H1 (cell line): ENCODE measurements around the gene MICALL2. TPM values are rescaled to one million over a fixed set of nuclear protein-coding genes. Genes with fewer than 3 reads are reported as not detected.
A peak's percentile ranks its signal among the peaks of the same experiment; 100 is the strongest.

ENCODE experiments used
- ASH2L ChIP-seq: fragments of 200-600, 300-600 bp; sonication (generic); IDR thresholded peaks from one replicate; pipeline ENCODE4 v1.7.1; 2017; ENCODE audit warnings: low read length
- CHD2 ChIP-seq: IDR thresholded peaks from 2 replicates; pipeline ENCODE4 v1.6.1; 2012; ENCODE audit warnings: low read length, improper control_type of control experiment
- EGR1 ChIP-seq: IDR thresholded peaks from 2 replicates; pipeline ENCODE4 v1.6.1; 2011; ENCODE audit warnings: low read depth, low read length, borderline replicate concordance
- EZH2 ChIP-seq: fragments of 200-600 bp; sonication (generic); IDR thresholded peaks from 2 replicates; pipeline ENCODE4 v1.7.1; 2012; ENCODE audit warnings: low read depth, mild to moderate bottlenecking, moderate library complexity, low read length, inconsistent platforms; ENCODE audit not compliant: severe bottlenecking
- JUND ChIP-seq: IDR thresholded peaks from 2 replicates; pipeline ENCODE4 v1.6.1; 2011; ENCODE audit warnings: mild to moderate bottlenecking, improper control_type of control experiment, low read length
- KDM1A ChIP-seq: fragments of 200-600, 300-600 bp; sonication (generic); IDR thresholded peaks from 2 replicates; pipeline ENCODE4 v1.7.1; 2016; ENCODE audit warnings: mild to moderate bottlenecking, low read length, borderline replicate concordance
- MAFK ChIP-seq: IDR thresholded peaks from 2 replicates; pipeline ENCODE4 v1.6.1; 2012; ENCODE audit warnings: low read depth, mild to moderate bottlenecking, improper control_type of control experiment, low read length
- POU5F1 ChIP-seq: IDR thresholded peaks from 2 replicates; pipeline ENCODE4 v1.6.1; 2011; ENCODE audit warnings: low read depth, mild to moderate bottlenecking, low read length, moderate library complexity
- SP1 ChIP-seq: IDR thresholded peaks from 2 replicates; pipeline ENCODE4 v1.6.1; 2011; ENCODE audit warnings: low read depth, low read length
- ZNF274 ChIP-seq: IDR thresholded peaks from 2 replicates; pipeline ENCODE4 v1.7.0; 2012; ENCODE audit warnings: low read length, borderline replicate concordance; ENCODE audit errors: extremely low read depth
- polyA plus RNA-seq, 7 experiments: library from polyadenylated mRNA; depleted of rRNA in 3 of 7; stranded (reverse) in 5 of 7; unstranded in 2 of 7; fragments of >200 nt in 5 of 7; fragments of 200-250 nt in 2 of 7; gene quantifications; 1 replicate in 5 of 7; 2 replicates in 1 of 7; 4 replicates in 1 of 7; pipeline versions ENCODE4 v1.2.1 to v1.2.3, GENCODE V29; 2011 to 2013; ENCODE audit warnings: missing spikeins in 2 of 7, mixed read lengths in 2 of 7
- total RNA-seq: library from RNA; stranded (reverse); fragmentation: NEBNext Ultra II Directional; extraction: Animal tissue kit (Norgen Biotek cat#: 25700); gene quantifications from 2 replicates; pipeline ENCODE4 v1.2.1, GENCODE V29; 2021
- TF ChIP-seq, protein P1 (sequence below): fragments of 300-600 bp; sonication (generic); IDR thresholded peaks from 2 replicates; pipeline ENCODE4 v1.7.1; 2012; ENCODE audit warnings: low read length, moderate library complexity, mild to moderate bottlenecking, inconsistent platforms; ENCODE audit not compliant: insufficient replicate concordance

Gene MICALL2
- total and polyA plus RNA-seq, 2 of the 8 experiments (the other 6 are each of a cell fraction or from before 2014, with no cell fraction given), result 5.3 to 8.5 TPM

DNA sequence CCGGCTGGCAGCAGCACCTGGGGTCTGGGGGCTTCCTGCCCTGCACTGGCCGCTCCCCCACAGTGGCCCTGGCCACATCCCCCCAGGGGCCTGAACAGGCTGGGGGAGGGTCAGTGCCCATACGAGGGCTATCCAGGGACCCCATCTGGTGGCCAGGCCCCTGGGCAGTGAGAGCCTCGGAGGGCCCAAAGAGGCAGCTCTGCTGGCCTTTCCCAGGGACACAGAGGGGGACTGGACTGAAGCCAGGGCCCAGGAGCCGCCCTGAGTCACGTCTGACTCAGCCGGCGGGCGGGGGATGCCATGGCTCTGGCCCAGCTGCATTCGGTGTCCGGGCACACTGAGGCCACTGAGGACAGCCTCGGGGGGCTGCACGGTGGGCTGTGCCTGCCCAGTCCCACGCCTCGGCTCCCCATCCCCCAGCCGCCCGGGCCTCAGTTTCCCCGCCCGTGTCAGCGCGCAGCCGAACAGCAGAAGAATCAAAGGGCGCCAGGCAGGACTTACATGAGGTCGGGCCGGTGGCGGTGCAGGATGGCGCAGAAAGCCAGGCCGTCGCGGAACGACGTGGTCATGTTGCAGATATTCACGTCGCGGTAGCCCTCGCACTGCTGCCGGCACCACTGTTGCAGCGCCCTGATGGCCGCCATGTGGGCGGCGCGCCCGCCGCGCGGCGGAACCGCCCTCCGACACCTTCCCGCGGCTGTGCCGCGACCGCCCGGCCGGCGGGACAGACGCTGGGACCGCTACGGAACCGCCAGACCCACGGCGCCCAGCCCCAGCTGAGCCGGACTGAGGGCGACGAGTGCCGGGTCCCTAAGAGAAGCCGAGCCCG lies at the start of gene MICALL2 (continued):
- TF ChIP-seq, protein P1, sequence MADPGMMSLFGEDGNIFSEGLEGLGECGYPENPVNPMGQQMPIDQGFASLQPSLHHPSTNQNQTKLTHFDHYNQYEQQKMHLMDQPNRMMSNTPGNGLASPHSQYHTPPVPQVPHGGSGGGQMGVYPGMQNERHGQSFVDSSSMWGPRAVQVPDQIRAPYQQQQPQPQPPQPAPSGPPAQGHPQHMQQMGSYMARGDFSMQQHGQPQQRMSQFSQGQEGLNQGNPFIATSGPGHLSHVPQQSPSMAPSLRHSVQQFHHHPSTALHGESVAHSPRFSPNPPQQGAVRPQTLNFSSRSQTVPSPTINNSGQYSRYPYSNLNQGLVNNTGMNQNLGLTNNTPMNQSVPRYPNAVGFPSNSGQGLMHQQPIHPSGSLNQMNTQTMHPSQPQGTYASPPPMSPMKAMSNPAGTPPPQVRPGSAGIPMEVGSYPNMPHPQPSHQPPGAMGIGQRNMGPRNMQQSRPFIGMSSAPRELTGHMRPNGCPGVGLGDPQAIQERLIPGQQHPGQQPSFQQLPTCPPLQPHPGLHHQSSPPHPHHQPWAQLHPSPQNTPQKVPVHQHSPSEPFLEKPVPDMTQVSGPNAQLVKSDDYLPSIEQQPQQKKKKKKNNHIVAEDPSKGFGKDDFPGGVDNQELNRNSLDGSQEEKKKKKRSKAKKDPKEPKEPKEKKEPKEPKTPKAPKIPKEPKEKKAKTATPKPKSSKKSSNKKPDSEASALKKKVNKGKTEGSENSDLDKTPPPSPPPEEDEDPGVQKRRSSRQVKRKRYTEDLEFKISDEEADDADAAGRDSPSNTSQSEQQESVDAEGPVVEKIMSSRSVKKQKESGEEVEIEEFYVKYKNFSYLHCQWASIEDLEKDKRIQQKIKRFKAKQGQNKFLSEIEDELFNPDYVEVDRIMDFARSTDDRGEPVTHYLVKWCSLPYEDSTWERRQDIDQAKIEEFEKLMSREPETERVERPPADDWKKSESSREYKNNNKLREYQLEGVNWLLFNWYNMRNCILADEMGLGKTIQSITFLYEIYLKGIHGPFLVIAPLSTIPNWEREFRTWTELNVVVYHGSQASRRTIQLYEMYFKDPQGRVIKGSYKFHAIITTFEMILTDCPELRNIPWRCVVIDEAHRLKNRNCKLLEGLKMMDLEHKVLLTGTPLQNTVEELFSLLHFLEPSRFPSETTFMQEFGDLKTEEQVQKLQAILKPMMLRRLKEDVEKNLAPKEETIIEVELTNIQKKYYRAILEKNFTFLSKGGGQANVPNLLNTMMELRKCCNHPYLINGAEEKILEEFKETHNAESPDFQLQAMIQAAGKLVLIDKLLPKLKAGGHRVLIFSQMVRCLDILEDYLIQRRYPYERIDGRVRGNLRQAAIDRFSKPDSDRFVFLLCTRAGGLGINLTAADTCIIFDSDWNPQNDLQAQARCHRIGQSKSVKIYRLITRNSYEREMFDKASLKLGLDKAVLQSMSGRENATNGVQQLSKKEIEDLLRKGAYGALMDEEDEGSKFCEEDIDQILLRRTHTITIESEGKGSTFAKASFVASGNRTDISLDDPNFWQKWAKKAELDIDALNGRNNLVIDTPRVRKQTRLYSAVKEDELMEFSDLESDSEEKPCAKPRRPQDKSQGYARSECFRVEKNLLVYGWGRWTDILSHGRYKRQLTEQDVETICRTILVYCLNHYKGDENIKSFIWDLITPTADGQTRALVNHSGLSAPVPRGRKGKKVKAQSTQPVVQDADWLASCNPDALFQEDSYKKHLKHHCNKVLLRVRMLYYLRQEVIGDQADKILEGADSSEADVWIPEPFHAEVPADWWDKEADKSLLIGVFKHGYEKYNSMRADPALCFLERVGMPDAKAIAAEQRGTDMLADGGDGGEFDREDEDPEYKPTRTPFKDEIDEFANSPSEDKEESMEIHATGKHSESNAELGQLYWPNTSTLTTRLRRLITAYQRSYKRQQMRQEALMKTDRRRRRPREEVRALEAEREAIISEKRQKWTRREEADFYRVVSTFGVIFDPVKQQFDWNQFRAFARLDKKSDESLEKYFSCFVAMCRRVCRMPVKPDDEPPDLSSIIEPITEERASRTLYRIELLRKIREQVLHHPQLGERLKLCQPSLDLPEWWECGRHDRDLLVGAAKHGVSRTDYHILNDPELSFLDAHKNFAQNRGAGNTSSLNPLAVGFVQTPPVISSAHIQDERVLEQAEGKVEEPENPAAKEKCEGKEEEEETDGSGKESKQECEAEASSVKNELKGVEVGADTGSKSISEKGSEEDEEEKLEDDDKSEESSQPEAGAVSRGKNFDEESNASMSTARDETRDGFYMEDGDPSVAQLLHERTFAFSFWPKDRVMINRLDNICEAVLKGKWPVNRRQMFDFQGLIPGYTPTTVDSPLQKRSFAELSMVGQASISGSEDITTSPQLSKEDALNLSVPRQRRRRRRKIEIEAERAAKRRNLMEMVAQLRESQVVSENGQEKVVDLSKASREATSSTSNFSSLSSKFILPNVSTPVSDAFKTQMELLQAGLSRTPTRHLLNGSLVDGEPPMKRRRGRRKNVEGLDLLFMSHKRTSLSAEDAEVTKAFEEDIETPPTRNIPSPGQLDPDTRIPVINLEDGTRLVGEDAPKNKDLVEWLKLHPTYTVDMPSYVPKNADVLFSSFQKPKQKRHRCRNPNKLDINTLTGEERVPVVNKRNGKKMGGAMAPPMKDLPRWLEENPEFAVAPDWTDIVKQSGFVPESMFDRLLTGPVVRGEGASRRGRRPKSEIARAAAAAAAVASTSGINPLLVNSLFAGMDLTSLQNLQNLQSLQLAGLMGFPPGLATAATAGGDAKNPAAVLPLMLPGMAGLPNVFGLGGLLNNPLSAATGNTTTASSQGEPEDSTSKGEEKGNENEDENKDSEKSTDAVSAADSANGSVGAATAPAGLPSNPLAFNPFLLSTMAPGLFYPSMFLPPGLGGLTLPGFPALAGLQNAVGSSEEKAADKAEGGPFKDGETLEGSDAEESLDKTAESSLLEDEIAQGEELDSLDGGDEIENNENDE, result no peak
- TF ChIP-seq JUND (no peak), ASH2L (peak; percentile 36), SP1 (no peak), EGR1 (no peak), POU5F1 (no peak), EZH2 (no peak), MAFK (no peak), CHD2 (no peak), KDM1A (no peak), ZNF274 (no peak)
